H9 (cell line): ENCODE results near the gene DCP1A. TPM values are rescaled to one million over a fixed set of nuclear protein-coding genes. Genes with fewer than 3 reads are reported as not detected.
A peak's percentile ranks its signal among the peaks of the same experiment; 100 is the strongest.

Experiments
- DNase-seq: peaks from one replicate; pipeline ENCODE4 v3.0.0-alpha.2; 2017
- H2AFZ ChIP-seq: one replicate; pipeline ENCODE4 v1.6.1; 2013; ENCODE audit warnings: mild to moderate bottlenecking, low read length, control low read depth, moderate library complexity
- H2AK5ac ChIP-seq: 2 replicates; pipeline ENCODE4 v1.6.1; 2013; ENCODE audit warnings: low read length, control low read depth, mixed read lengths; ENCODE audit not compliant: insufficient read length
- H2BK120ac ChIP-seq: one replicate; pipeline ENCODE4 v1.6.1; 2013; ENCODE audit warnings: low read depth, mild to moderate bottlenecking, low read length, control low read depth, inconsistent platforms; ENCODE audit not compliant: poor library complexity, severe bottlenecking
- H2BK12ac ChIP-seq: 2 replicates; pipeline ENCODE4 v1.6.1; 2013; ENCODE audit warnings: low read length, control low read depth, mixed read lengths, low read depth; ENCODE audit not compliant: insufficient read length
- H2BK15ac ChIP-seq: 2 replicates; pipeline ENCODE4 v1.6.1; 2013; ENCODE audit warnings: low read depth, low read length, control low read depth
- H2BK20ac ChIP-seq: one replicate; pipeline ENCODE4 v1.6.1; 2013; ENCODE audit warnings: low read depth, mild to moderate bottlenecking, low read length, control low read depth, inconsistent platforms; ENCODE audit not compliant: poor library complexity, severe bottlenecking
- H2BK5ac ChIP-seq: 2 replicates; pipeline ENCODE4 v1.6.1; 2013; ENCODE audit warnings: low read length, control low read depth, mixed read lengths; ENCODE audit not compliant: insufficient read length
- H3K14ac ChIP-seq: 2 replicates; pipeline ENCODE4 v1.6.1; 2013; ENCODE audit warnings: low read length, control low read depth; ENCODE audit not compliant: insufficient read depth
- H3K18ac ChIP-seq: 2 replicates; pipeline ENCODE4 v1.6.1; 2013; ENCODE audit warnings: low read depth, mild to moderate bottlenecking, mixed read lengths, low read length, control low read depth; ENCODE audit not compliant: insufficient read length
- H3K23ac ChIP-seq: 2 replicates; pipeline ENCODE4 v1.6.1; 2013; ENCODE audit warnings: low read length, control low read depth, mixed read lengths, low read depth; ENCODE audit not compliant: insufficient read length
- H3K23me2 ChIP-seq: 2 replicates; pipeline ENCODE4 v1.6.1; 2013; ENCODE audit warnings: low read depth, mild to moderate bottlenecking, mixed read lengths, low read length, control low read depth; ENCODE audit not compliant: insufficient read length, poor library complexity, severe bottlenecking
- H3K27ac ChIP-seq: 2 replicates; pipeline ENCODE4 v1.5.1; 2013; ENCODE audit warnings: low read length, control low read depth, mixed read lengths, low read depth; ENCODE audit not compliant: insufficient read length
- H3K27me3 ChIP-seq: 2 replicates; pipeline ENCODE4 v1.6.1; 2013; ENCODE audit warnings: low read length, control low read depth, inconsistent platforms; ENCODE audit not compliant: insufficient read depth
- H3K4ac ChIP-seq: 2 replicates; pipeline ENCODE4 v1.6.1; 2013; ENCODE audit warnings: low read depth, mild to moderate bottlenecking, control low read depth, inconsistent platforms, low read length, moderate library complexity
- H3K4me1 ChIP-seq: 2 replicates; pipeline ENCODE4 v1.6.1; 2013; ENCODE audit warnings: low read length, control low read depth, inconsistent platforms; ENCODE audit not compliant: insufficient read depth
- H3K4me2 ChIP-seq: 2 replicates; pipeline ENCODE4 v1.6.1; 2013; ENCODE audit warnings: low read length, control low read depth, mixed read lengths; ENCODE audit not compliant: insufficient read length, insufficient read depth
- H3K56ac ChIP-seq: 2 replicates; pipeline ENCODE4 v1.6.1; 2013; ENCODE audit warnings: low read depth, mild to moderate bottlenecking, mixed read lengths, low read length, control low read depth; ENCODE audit not compliant: insufficient read length
- H3K79me1 ChIP-seq: 2 replicates; pipeline ENCODE4 v1.6.1; 2013; ENCODE audit warnings: low read depth, mild to moderate bottlenecking, moderate library complexity, low read length, control low read depth, inconsistent platforms; ENCODE audit not compliant: insufficient read depth, poor library complexity, severe bottlenecking
- H3K79me2 ChIP-seq: 2 replicates; pipeline ENCODE4 v1.6.1; 2013; ENCODE audit warnings: low read length, control low read depth, inconsistent platforms; ENCODE audit not compliant: insufficient read depth
- H3K9ac ChIP-seq: 2 replicates; pipeline ENCODE4 v1.6.1; 2013; ENCODE audit warnings: low read length, control low read depth, mixed read lengths; ENCODE audit not compliant: insufficient read length; ENCODE audit errors: extremely low read depth
- H3K9me3 ChIP-seq: one replicate; pipeline ENCODE4 v1.6.1; 2013; ENCODE audit warnings: low read depth, low read length, inconsistent platforms; ENCODE audit not compliant: control insufficient read depth
- H3T11ph ChIP-seq: one replicate; pipeline ENCODE4 v1.6.1; 2013; ENCODE audit warnings: mild to moderate bottlenecking, low read length, control low read depth, inconsistent platforms
- H4K20me1 ChIP-seq: one replicate; pipeline ENCODE4 v1.6.1; 2013; ENCODE audit not compliant: control insufficient read depth, insufficient read length, insufficient read depth
- H4K5ac ChIP-seq: 2 replicates; pipeline ENCODE4 v1.6.1; 2013; ENCODE audit warnings: low read depth, mild to moderate bottlenecking, mixed read lengths, low read length, control low read depth; ENCODE audit not compliant: insufficient read length
- H4K8ac ChIP-seq: replicated peaks from 2 replicates; pipeline ENCODE4 v1.6.1; 2013; ENCODE audit warnings: low read length, control low read depth, mixed read lengths, low read depth; ENCODE audit not compliant: insufficient read length
- H4K91ac ChIP-seq: 2 replicates; pipeline ENCODE4 v1.6.1; 2013; ENCODE audit warnings: low read depth, mild to moderate bottlenecking, moderate library complexity, mixed read lengths, low read length, control low read depth; ENCODE audit not compliant: insufficient read length
- H3K27ac Mint-ChIP-seq, 3 experiments: 2 replicates in 2 of 3; 3 replicates in 1 of 3; pipeline ENCODE4 v1.8.0; 2020 to 2021; ENCODE audit warnings: mixed read lengths in 3 of 3, mild to moderate bottlenecking in 1 of 3, moderate library complexity in 1 of 3
- H3K27me3 Mint-ChIP-seq: 2 replicates; pipeline ENCODE4 v1.8.0; 2021; ENCODE audit warnings: low read depth, mild to moderate bottlenecking, moderate library complexity, mixed read lengths
- H3K36me3 Mint-ChIP-seq, 3 experiments: 2 replicates in 2 of 3; 3 replicates in 1 of 3; pipeline ENCODE4 v1.8.0; 2020 to 2021; ENCODE audit warnings: low read depth in 3 of 3, mixed read lengths in 3 of 3; ENCODE audit not compliant: insufficient read depth in 1 of 3
- H3K4me1 Mint-ChIP-seq, 2 experiments: 2 replicates each; pipeline ENCODE4 v1.8.0; 2020; ENCODE audit warnings: mixed read lengths in 2 of 2
- H3K4me3 Mint-ChIP-seq, 2 experiments: 2 replicates in 1 of 2; 3 replicates in 1 of 2; pipeline ENCODE4 v1.8.0; 2020 to 2021; ENCODE audit warnings: mild to moderate bottlenecking in 2 of 2, mixed read lengths in 2 of 2, moderate library complexity in 1 of 2
- H3K9me3 Mint-ChIP-seq, 2 experiments: 2 replicates in 1 of 2; 3 replicates in 1 of 2; pipeline ENCODE4 v1.8.0; 2020; ENCODE audit warnings: mild to moderate bottlenecking in 2 of 2, mixed read lengths in 2 of 2, moderate library complexity in 1 of 2
- WGBS: extraction: QIAGEN DNeasy Blood & Tissue Kit; methylation state at CpG from one replicate; pipeline ENCODE4 v1.1.7; 2013; ENCODE audit warnings: missing lambda C conversion rate, low lambda C conversion rate, mixed read lengths; ENCODE audit not compliant: insufficient read length; ENCODE audit errors: extremely low coverage; 5-methylcytosine and 5-hydroxymethylcytosine counted together
- total RNA-seq: library from RNA; stranded (reverse); gene quantifications from 2 replicates; pipeline ENCODE4 v1.2.1, GENCODE V29; 2021
- TF ChIP-seq, protein P1 (sequence below): fragments of 200-600 bp; sonication (generic); conservative IDR thresholded peaks from 3 replicates; pipeline ENCODE4 v1.8.0; 2021; ENCODE audit warnings: antibody characterized with exemption, mild to moderate bottlenecking

The DCP1A gene
- total RNA-seq, 1 experiment from 2014 or later: 17.8 TPM

DNA sequence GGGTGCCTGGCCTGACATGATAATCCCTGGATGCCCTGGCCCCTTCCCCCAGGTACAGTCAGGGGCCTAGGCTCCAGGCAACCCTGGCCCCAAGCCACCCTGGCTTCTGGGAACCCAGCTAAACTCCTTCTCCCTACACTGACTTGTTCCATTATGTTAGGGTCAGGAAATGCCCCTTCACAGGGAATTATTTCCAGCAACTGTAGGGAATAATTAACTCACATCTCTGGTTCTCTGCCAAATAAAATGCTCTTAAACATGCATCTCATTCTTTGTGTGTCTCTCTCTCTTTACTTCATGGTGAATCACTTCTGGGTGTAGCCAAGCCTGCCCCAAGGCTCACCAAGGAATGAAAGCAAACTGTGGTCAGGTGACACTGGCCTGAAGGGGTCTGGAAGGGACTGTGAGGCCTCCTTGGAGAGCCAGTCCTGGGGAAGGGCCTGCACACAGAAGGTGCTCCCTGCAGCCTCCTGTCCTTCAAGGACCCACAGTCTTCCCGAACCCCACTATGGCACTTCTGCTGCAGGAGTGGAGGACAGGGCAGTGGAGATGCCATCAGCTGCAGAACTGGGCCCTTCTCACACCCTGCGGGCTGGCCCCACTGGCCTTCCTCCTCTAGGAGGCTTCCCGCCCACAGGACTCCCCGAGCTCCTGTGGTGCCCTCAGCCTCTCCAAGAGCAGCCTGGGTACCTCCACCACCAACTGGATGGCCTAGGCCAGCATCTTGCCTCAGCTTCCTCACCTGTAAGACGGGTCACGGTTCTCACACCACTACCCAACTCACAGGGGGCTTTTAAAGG lies 109.1 kb downstream of the DCP1A start:
- H3K9ac ChIP-seq: no peak overlapping the region
- H3K79me2 ChIP-seq: peaks cover 14% of the 10 kb centered on the region; the same call in 1 of the 2 replicates

More for the DNA sequence above, 109.1 kb downstream of the DCP1A start:
- no peak for DNase-seq
- no peak overlapping the region for H2BK5ac ChIP-seq
- H3K14ac ChIP-seq: no peak overlapping the region
- no peak overlapping the region for H3K4me2 ChIP-seq
- H4K20me1 ChIP-seq: no peaks in the 10 kb centered on the region
- H3K79me1 ChIP-seq: peaks cover 25% of the 10 kb centered on the region
- no peak overlapping the region for H4K5ac ChIP-seq
- no peak overlapping the region for H3K4me3 Mint-ChIP-seq
- H2AFZ ChIP-seq: no peak overlapping the region
- H3K9me3 Mint-ChIP-seq: no peaks in the 10 kb centered on the region
- H3K27ac ChIP-seq: no peak overlapping the region
- peaks cover 11% of the 10 kb centered on the region in 2 experiments for H3K4me1 Mint-ChIP-seq
- H3K23ac ChIP-seq: no peak overlapping the region
- no peaks in the 10 kb centered on the region for H3K27me3 Mint-ChIP-seq
- no peaks in the 10 kb centered on the region for H3K27me3 ChIP-seq
- no peak overlapping the region for H3T11ph ChIP-seq
- WGBS: no CpG with 5 or more reads among the region's 6 CpGs
- no peak overlapping the region for H3K4ac ChIP-seq
- no peak overlapping the region for H2BK20ac ChIP-seq
- H3K4me1 ChIP-seq: no peaks in the 10 kb centered on the region; the same call in 1 of the 2 replicates
- no peak overlapping the region for H2AK5ac ChIP-seq
- H3K23me2 ChIP-seq: no peaks in the 10 kb centered on the region
- no peak overlapping the region for H2BK15ac ChIP-seq
- no peaks in the 10 kb centered on the region for H3K9me3 ChIP-seq
- H2BK12ac ChIP-seq: no peak overlapping the region
- H3K56ac ChIP-seq: no peak overlapping the region
- peak overlapping the region in 2 of 3 experiments; percentile 77 to 93; a peak in 3 of 7 replicates for H3K27ac Mint-ChIP-seq
- no peak overlapping the region for H2BK120ac ChIP-seq
- no peak overlapping the region for H4K91ac ChIP-seq
- no peak overlapping the region for H4K8ac ChIP-seq
- TF ChIP-seq, protein P1, sequence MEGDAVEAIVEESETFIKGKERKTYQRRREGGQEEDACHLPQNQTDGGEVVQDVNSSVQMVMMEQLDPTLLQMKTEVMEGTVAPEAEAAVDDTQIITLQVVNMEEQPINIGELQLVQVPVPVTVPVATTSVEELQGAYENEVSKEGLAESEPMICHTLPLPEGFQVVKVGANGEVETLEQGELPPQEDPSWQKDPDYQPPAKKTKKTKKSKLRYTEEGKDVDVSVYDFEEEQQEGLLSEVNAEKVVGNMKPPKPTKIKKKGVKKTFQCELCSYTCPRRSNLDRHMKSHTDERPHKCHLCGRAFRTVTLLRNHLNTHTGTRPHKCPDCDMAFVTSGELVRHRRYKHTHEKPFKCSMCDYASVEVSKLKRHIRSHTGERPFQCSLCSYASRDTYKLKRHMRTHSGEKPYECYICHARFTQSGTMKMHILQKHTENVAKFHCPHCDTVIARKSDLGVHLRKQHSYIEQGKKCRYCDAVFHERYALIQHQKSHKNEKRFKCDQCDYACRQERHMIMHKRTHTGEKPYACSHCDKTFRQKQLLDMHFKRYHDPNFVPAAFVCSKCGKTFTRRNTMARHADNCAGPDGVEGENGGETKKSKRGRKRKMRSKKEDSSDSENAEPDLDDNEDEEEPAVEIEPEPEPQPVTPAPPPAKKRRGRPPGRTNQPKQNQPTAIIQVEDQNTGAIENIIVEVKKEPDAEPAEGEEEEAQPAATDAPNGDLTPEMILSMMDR: no peak
- H3K36me3 Mint-ChIP-seq: peaks cover 65 to 87% (median 84%) of the 10 kb centered on the region in 3 experiments
- H3K18ac ChIP-seq: no peak overlapping the region
